Neural progenitor cell (in vitro differentiated cells): ENCODE results near the gene MEIOSIN. TPM values are rescaled to one million over a fixed set of nuclear protein-coding genes. Genes with fewer than 3 reads are reported as not detected.

Experiments
- DNase-seq: peaks from one replicate; pipeline ENCODE4 v3.0.0-alpha.2; 2016; ENCODE audit warnings: low spot score
- H2AFZ ChIP-seq: fragments of 200-600 bp; sonication (generic); replicated peaks from 2 replicates; pipeline ENCODE4 v1.6.1; 2016; ENCODE audit warnings: antibody characterized with exemption
- H3F3A ChIP-seq: fragments of 200-600 bp; sonication (generic); 2 replicates; pipeline ENCODE4 v1.6.1; 2016; ENCODE audit warnings: antibody characterized with exemption, low read depth
- H3K27ac ChIP-seq: fragments of 200-600 bp; sonication (generic); 2 replicates; pipeline ENCODE4 v1.5.1; 2016; ENCODE audit warnings: mild to moderate bottlenecking
- H3K27me3 ChIP-seq: fragments of 200-600 bp; sonication (generic); 2 replicates; pipeline ENCODE4 v1.6.1; 2016; ENCODE audit warnings: mild to moderate bottlenecking, moderate library complexity
- H3K36me3 ChIP-seq: fragments of 200-600 bp; sonication (generic); 2 replicates; pipeline ENCODE4 v1.5.1; 2016
- H3K4me1 ChIP-seq: fragments of 200-600 bp; sonication (generic); 2 replicates; pipeline ENCODE4 v1.6.1; 2016; ENCODE audit warnings: mixed run types
- H3K4me2 ChIP-seq: fragments of 200-600 bp; sonication (generic); 2 replicates; pipeline ENCODE4 v1.6.1; 2016
- H3K4me3 ChIP-seq: fragments of 200-600 bp; sonication (generic); 2 replicates; pipeline ENCODE4 v1.5.1; 2016
- H3K79me2 ChIP-seq: fragments of 200-600 bp; sonication (generic); 2 replicates; pipeline ENCODE4 v1.6.1; 2016; ENCODE audit warnings: low read depth
- H3K9ac ChIP-seq: fragments of 200-600 bp; sonication (generic); 2 replicates; pipeline ENCODE4 v1.6.1; 2016
- H3K9me3 ChIP-seq: fragments of 200-600 bp; sonication (generic); 2 replicates; pipeline ENCODE4 v1.5.1; 2016; ENCODE audit warnings: low read depth
- H4K20me1 ChIP-seq: fragments of 200-600 bp; sonication (generic); 2 replicates; pipeline ENCODE4 v1.6.1; 2016; ENCODE audit warnings: low read depth
- H3K27ac Mint-ChIP-seq: 3 replicates; pipeline ENCODE4 v1.8.0; 2021; ENCODE audit warnings: mixed read lengths
- H3K27me3 Mint-ChIP-seq: 2 replicates; pipeline ENCODE4 v1.8.0; 2022; ENCODE audit warnings: low read depth, mild to moderate bottlenecking, inconsistent platforms, moderate library complexity, mixed read lengths; ENCODE audit not compliant: insufficient read depth
- H3K36me3 Mint-ChIP-seq: 3 replicates; pipeline ENCODE4 v1.8.0; 2021; ENCODE audit warnings: mixed read lengths
- H3K4me1 Mint-ChIP-seq: 3 replicates; pipeline ENCODE4 v1.8.0; 2021; ENCODE audit warnings: mixed read lengths
- H3K4me3 Mint-ChIP-seq: 3 replicates; pipeline ENCODE4 v1.8.0; 2021; ENCODE audit warnings: mild to moderate bottlenecking, moderate library complexity, mixed read lengths
- H3K9me3 Mint-ChIP-seq: 3 replicates; pipeline ENCODE4 v1.8.0; 2020; ENCODE audit warnings: mixed read lengths
- EZH2 ChIP-seq: fragments of 200-600 bp; sonication (generic); IDR thresholded peaks from 2 replicates; pipeline ENCODE4 v1.6.1; 2017; ENCODE audit warnings: antibody characterized with exemption, mild to moderate bottlenecking, moderate library complexity
- EZH2phosphoT487 ChIP-seq: fragments of 200-600 bp; sonication (generic); IDR thresholded peaks from 2 replicates; pipeline ENCODE4 v1.6.1; 2017; ENCODE audit warnings: antibody characterized with exemption
- total RNA-seq: library from RNA; depleted of rRNA; stranded (reverse); fragments of >200 nt; gene quantifications from 2 replicates; pipeline ENCODE4 v1.2.3, GENCODE V29; 2015; ENCODE audit warnings: low replicate concordance
- TF ChIP-seq, protein P1 (sequence below): fragments of 200-600 bp; sonication (generic); IDR thresholded peaks from 2 replicates; pipeline ENCODE4 v1.5.1; 2017; ENCODE audit warnings: antibody characterized with exemption, mild to moderate bottlenecking

MEIOSIN gene
- total RNA-seq, 1 donor from 2014 or later = not detected

DNA sequence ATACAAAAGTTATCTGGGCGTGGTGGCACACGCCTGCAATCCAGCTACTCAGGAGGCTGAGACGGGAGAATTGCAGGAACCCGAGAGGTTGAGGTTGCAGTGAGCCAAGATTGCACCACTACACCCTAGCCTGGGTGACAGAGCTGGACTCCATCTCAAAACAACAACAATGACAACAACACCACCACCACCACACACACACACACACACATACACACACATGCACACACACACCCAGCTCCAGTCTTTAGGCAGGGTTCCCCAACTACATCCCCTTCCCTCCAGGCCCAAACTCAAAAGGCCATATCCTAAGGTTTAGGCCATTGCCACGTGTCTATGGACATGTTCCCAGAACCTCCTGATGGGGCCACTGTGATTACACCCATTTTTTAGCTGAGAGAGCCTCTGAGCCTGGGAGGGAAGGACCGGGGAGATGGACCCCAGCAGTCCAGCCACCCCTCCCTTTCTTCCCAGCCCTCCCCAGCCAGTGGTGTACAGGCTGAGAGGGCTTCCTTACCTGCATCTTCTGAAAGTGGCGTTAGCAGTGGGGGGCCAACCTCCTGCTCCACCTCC lies 68.5 kb downstream of the MEIOSIN start:
- H3K4me3 Mint-ChIP-seq = peak overlapping the region; percentile 21
- TF ChIP-seq EZH2phosphoT487 (no peak), EZH2 (no peak)
- Histone ChIP-seq H2AFZ (no peak overlapping the region), H3F3A (peaks cover 4% of the 10 kb centered on the region), H3K27me3 (no peaks in the 10 kb centered on the region), H3K9me3 (no peaks in the 10 kb centered on the region), H3K9ac (no peak overlapping the region), H3K36me3 (no peaks in the 10 kb centered on the region), H3K4me3 (no peak overlapping the region), H3K79me2 (no peaks in the 10 kb centered on the region), H3K27ac (no peak overlapping the region), H3K4me2 (no peak overlapping the region), H3K4me1 (peaks cover 4% of the 10 kb centered on the region), H4K20me1 (no peaks in the 10 kb centered on the region)
- H3K27ac Mint-ChIP-seq = no peak overlapping the region
- H3K36me3 Mint-ChIP-seq = no peaks in the 10 kb centered on the region
- H3K9me3 Mint-ChIP-seq = no peaks in the 10 kb centered on the region
- DNase-seq = no peak
- H3K4me1 Mint-ChIP-seq = peaks cover 17% of the 10 kb centered on the region
- peaks cover 4% of the 10 kb centered on the region for H3K27me3 Mint-ChIP-seq

DNA sequence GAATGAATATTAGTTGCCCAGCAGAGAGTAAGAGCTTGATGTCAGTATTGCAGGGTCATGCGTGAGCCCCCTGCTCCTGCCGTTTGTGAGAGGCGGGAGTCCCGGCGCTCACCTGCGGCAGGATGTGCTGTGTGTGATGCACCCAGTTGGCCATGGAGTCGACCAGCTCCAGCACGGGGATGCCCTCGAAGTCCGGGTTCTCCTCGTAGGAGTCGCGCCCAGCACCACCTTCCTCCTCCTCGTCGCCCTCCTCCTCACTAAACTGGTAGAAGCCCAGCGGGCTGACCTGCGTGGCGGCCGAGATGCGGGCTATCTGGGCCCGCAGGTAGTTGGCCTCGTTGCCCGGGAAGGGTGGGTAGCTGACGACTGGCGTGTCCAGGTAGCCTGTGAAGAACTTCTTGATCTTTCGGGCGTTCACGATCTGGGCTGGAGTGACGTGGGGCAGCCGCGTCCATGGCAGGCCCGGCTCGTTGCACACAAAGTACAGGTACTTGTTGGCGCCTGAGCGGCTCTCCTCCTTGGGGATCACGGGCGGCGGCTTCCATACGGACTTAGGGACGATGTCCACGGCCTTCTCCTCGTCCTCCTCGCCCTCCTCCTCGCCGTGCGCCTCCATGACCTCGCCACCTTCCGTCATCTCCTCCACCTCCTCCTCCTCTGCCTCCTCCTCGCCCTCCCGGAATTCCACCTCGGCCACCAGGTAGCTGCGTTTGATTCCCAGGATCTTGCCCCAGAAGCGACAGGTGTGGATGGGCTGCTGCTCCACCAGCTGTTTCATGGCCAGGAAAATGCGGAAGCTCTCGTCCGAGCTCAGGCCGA lies 71.1 kb downstream of the MEIOSIN start:
- H3K79me2 ChIP-seq = no peaks in the 10 kb centered on the region
- H3K36me3 Mint-ChIP-seq = no peaks in the 10 kb centered on the region
- H2AFZ ChIP-seq = no peak overlapping the region
- H3K9me3 ChIP-seq = no peaks in the 10 kb centered on the region
- H3F3A ChIP-seq = peaks cover 3% of the 10 kb centered on the region
- no peak for DNase-seq
- H3K9me3 Mint-ChIP-seq = no peaks in the 10 kb centered on the region
- no peak overlapping the region for H3K4me3 ChIP-seq
- no peak overlapping the region for H3K4me2 ChIP-seq
- no peak overlapping the region for H3K27ac Mint-ChIP-seq
- TF ChIP-seq EZH2phosphoT487 (no peak), EZH2 (no peak)
- TF ChIP-seq, protein P1, sequence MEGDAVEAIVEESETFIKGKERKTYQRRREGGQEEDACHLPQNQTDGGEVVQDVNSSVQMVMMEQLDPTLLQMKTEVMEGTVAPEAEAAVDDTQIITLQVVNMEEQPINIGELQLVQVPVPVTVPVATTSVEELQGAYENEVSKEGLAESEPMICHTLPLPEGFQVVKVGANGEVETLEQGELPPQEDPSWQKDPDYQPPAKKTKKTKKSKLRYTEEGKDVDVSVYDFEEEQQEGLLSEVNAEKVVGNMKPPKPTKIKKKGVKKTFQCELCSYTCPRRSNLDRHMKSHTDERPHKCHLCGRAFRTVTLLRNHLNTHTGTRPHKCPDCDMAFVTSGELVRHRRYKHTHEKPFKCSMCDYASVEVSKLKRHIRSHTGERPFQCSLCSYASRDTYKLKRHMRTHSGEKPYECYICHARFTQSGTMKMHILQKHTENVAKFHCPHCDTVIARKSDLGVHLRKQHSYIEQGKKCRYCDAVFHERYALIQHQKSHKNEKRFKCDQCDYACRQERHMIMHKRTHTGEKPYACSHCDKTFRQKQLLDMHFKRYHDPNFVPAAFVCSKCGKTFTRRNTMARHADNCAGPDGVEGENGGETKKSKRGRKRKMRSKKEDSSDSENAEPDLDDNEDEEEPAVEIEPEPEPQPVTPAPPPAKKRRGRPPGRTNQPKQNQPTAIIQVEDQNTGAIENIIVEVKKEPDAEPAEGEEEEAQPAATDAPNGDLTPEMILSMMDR = no peak
- H3K27me3 ChIP-seq = no peaks in the 10 kb centered on the region
- H3K36me3 ChIP-seq = no peaks in the 10 kb centered on the region
- H3K4me3 Mint-ChIP-seq = no peak overlapping the region
- H3K27ac ChIP-seq = no peak overlapping the region
- H3K4me1 Mint-ChIP-seq = peaks cover 13% of the 10 kb centered on the region
- H3K9ac ChIP-seq = no peak overlapping the region
- H3K4me1 ChIP-seq = peaks cover under 1% of the 10 kb centered on the region
- peaks cover 4% of the 10 kb centered on the region for H3K27me3 Mint-ChIP-seq
- H4K20me1 ChIP-seq = no peaks in the 10 kb centered on the region

DNA sequence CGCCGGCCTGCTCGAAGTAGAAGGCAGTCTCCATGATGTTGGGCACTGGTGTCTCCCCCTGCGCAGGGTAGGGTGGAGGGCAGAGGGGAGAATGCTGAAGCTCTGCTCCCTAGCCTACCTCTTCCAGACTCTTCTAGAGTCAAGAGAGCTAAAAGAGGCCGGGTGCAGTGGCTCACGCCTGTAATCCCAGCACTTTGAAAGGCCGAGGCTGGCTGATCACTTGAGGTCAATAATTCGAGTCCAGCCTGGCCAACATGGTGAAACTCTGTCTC lies 71.7 kb downstream of the MEIOSIN start:
- Histone ChIP-seq H3K9ac (no peak overlapping the region), H3K9me3 (no peaks in the 10 kb centered on the region), H4K20me1 (no peaks in the 10 kb centered on the region), H3K4me1 (no peaks in the 10 kb centered on the region), H3K27ac (no peak overlapping the region), H3K4me3 (no peak overlapping the region), H2AFZ (no peak overlapping the region), H3K79me2 (no peaks in the 10 kb centered on the region), H3K27me3 (no peaks in the 10 kb centered on the region), H3K4me2 (no peak overlapping the region), H3F3A (no peaks in the 10 kb centered on the region), H3K36me3 (no peaks in the 10 kb centered on the region)
- DNase-seq = no peak
- no peak for TF ChIP-seq EZH2
- TF ChIP-seq, protein P1 = no peak
- TF ChIP-seq EZH2phosphoT487 = no peak
- Mint-ChIP-seq H3K27me3 (peaks cover 7% of the 10 kb centered on the region), H3K27ac (no peak overlapping the region), H3K9me3 (no peaks in the 10 kb centered on the region), H3K36me3 (no peaks in the 10 kb centered on the region), H3K4me3 (no peak overlapping the region), H3K4me1 (peaks cover 15% of the 10 kb centered on the region)

DNA sequence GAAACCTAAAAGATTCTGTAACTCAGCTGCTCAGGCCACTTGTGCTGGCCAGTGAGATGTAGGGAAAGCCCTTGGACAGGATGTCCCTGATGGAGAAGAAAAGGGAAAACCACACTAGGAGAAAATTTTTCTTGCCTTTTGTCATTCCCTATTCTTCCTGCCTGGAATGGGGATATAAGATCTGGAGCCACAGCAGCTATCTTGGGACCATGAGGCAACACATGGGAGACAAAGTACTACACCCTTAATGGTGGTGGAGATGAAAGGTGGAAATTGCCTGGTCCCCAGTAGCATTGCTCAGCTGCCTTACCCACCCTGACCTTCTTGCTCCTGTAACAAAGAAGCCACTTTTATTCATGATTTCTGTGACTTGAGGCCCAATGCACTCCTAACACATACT lies 72.5 kb downstream of the MEIOSIN start:
- no peak for DNase-seq
- Histone ChIP-seq H2AFZ (no peak overlapping the region), H3K9ac (no peak overlapping the region), H3K27me3 (no peaks in the 10 kb centered on the region), H3K9me3 (no peaks in the 10 kb centered on the region), H3K4me2 (no peak overlapping the region), H3K27ac (no peak overlapping the region), H3K36me3 (no peaks in the 10 kb centered on the region), H3K4me1 (no peaks in the 10 kb centered on the region), H3F3A (no peaks in the 10 kb centered on the region), H4K20me1 (no peaks in the 10 kb centered on the region), H3K4me3 (no peak overlapping the region), H3K79me2 (no peaks in the 10 kb centered on the region)
- H3K27me3 Mint-ChIP-seq = peaks cover 7% of the 10 kb centered on the region
- no peak overlapping the region for H3K4me3 Mint-ChIP-seq
- H3K9me3 Mint-ChIP-seq = no peaks in the 10 kb centered on the region
- H3K4me1 Mint-ChIP-seq = peaks cover 14% of the 10 kb centered on the region
- TF ChIP-seq, protein P1 = no peak
- H3K36me3 Mint-ChIP-seq = no peaks in the 10 kb centered on the region
- no peak overlapping the region for H3K27ac Mint-ChIP-seq
